Measurements from ENCODE around the gene NT5DC1.

- no peak for TF ChIP-seq POLR2A (IDR thresholded peaks at IDR 0.05)
- no peak for TF ChIP-seq CTCF (IDR thresholded peaks at IDR 0.05)
Measured at GRCh38 chr6:116105247-116105646, 4.6 kb downstream of the NT5DC1 start.
